H1 (cell line): Measurements from ENCODE around the gene RNF20. TPM values are rescaled to one million over a fixed set of nuclear protein-coding genes. Genes with fewer than 3 reads are reported as not detected.

ENCODE experiments used
- BCL11A ChIP-seq, 2 experiments: IDR thresholded peaks; one replicate each; pipeline ENCODE4 v1.6.1; 2011; ENCODE audit warnings: low read depth in 2 of 2, low read length in 2 of 2, mild to moderate bottlenecking in 2 of 2
- EZH2 ChIP-seq: fragments of 200-600 bp; sonication (generic); IDR thresholded peaks from 2 replicates; pipeline ENCODE4 v1.7.1; 2012; ENCODE audit warnings: low read depth, mild to moderate bottlenecking, moderate library complexity, low read length, inconsistent platforms; ENCODE audit not compliant: severe bottlenecking
- FOSL1 ChIP-seq: IDR thresholded peaks from 2 replicates; pipeline ENCODE4 v1.6.1; 2011; ENCODE audit warnings: mild to moderate bottlenecking, low read depth, low read length, moderate library complexity; ENCODE audit not compliant: insufficient read depth
- SUZ12 ChIP-seq: fragments of 200-600 bp; sonication (generic); IDR thresholded peaks from 2 replicates; pipeline ENCODE4 v1.6.1; 2012; ENCODE audit warnings: mild to moderate bottlenecking, inconsistent platforms, low read length, moderate library complexity, mixed read lengths
- TCF12 ChIP-seq: IDR thresholded peaks from 2 replicates; pipeline ENCODE4 v1.6.1; 2011; ENCODE audit warnings: low read depth, mild to moderate bottlenecking, low read length
- polyA plus RNA-seq, 7 experiments: library from polyadenylated mRNA; depleted of rRNA in 3 of 7; stranded (reverse) in 5 of 7; unstranded in 2 of 7; fragments of >200 nt in 5 of 7; fragments of 200-250 nt in 2 of 7; gene quantifications; 1 replicate in 5 of 7; 2 replicates in 1 of 7; 4 replicates in 1 of 7; pipeline versions ENCODE4 v1.2.1 to v1.2.3, GENCODE V29; 2011 to 2013; ENCODE audit warnings: missing spikeins in 2 of 7, mixed read lengths in 2 of 7
- total RNA-seq: library from RNA; stranded (reverse); fragmentation: NEBNext Ultra II Directional; extraction: Animal tissue kit (Norgen Biotek cat#: 25700); gene quantifications from 2 replicates; pipeline ENCODE4 v1.2.1, GENCODE V29; 2021
- TF ChIP-seq, protein P1 (sequence below): IDR thresholded peaks from 2 replicates; pipeline ENCODE4 v1.6.1; 2012; ENCODE audit warnings: low read length, inconsistent platforms

The RNF20 gene
- total and polyA plus RNA-seq, 2 of the 8 experiments (the other 6 are each of a cell fraction or from before 2014, with no cell fraction given), result 9.4 to 65.2 TPM

DNA sequence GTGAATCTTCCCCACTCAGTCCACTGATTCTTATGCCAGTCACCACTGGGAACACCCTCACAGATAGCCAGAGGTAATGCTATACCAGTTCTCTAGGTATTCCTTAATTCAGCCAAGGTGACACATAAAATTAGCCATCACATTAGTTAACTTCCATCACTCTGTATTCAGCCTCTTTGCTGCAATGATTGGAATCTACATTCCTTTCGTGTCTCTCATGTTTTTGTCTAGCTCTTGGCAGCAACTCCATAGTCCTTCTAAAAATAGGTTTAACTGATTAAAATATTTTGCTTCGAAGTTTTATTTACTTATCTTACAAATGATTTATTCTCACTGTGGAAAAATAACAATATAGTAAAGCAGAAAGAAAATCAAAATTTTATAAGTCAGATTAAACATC lies 19.6 kb upstream of the RNF20 start (continued):
- TF ChIP-seq, protein P1, sequence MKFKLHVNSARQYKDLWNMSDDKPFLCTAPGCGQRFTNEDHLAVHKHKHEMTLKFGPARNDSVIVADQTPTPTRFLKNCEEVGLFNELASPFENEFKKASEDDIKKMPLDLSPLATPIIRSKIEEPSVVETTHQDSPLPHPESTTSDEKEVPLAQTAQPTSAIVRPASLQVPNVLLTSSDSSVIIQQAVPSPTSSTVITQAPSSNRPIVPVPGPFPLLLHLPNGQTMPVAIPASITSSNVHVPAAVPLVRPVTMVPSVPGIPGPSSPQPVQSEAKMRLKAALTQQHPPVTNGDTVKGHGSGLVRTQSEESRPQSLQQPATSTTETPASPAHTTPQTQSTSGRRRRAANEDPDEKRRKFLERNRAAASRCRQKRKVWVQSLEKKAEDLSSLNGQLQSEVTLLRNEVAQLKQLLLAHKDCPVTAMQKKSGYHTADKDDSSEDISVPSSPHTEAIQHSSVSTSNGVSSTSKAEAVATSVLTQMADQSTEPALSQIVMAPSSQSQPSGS, result no peak
- no peak for TF ChIP-seq SUZ12
- no peak for TF ChIP-seq BCL11A (IDR thresholded peaks at IDR 0.05; ENCODE audit: low read depth in 2 of 2, low read length in 2 of 2)
- TF ChIP-seq TCF12, result no peak
- no peak for TF ChIP-seq EZH2
- no peak for TF ChIP-seq FOSL1
